ENCODE data around the gene CEP170B.
"Not testable (repeated sequence)": the region's sequence is repeated elsewhere in the genome, so short reads cannot be mapped to it uniquely, and the experiment has no call there.

CEP170B gene

DNA sequence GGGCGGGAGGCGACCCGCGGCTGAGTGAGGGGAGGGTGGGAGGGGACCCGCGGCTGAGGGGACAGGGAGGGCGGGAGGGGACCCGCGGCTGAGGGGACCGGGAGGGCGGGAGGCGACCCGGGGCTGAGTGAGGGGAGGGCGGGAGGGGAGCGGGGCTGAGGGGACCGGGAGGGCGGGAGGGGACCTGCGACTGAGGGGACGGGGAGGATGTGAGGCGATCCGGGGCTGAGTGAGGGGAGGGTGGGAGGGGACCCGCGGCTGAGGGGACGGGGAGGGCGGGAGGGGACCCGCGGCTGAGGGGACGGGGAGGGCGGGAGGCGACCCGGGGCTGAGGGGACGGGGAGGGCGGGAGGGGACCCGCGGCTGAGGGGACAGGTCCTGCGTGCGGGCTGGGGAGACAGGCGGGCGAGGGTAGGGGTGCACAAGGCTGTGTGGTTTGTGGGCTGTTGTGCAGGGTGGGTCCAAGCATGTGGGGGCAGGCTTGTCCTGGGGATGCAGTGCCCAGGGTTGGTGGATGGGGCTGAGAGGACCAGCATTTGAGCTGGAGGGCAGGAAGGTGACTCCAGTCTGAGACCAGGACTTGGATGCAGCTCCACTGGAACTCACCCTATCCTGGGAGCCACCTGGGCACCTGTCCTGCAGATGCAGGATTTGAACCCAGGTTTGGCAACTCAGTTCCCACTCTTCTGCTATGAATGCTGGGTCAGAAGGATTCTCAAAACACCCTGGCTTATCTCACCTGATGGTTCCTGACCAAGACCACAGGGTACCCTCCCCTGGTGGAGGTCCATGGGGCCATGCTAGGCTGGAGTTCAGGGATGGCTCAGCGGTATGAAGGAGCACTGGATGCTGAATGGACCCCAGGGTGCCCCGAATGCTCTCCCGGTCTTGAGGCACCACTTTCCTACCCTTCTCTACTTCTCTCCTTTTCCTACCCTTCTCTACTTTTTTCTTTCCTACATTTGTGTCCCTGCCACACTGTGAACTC lies 69.0 kb downstream of the CEP170B start:
- no peak for DNase-seq

DNA sequence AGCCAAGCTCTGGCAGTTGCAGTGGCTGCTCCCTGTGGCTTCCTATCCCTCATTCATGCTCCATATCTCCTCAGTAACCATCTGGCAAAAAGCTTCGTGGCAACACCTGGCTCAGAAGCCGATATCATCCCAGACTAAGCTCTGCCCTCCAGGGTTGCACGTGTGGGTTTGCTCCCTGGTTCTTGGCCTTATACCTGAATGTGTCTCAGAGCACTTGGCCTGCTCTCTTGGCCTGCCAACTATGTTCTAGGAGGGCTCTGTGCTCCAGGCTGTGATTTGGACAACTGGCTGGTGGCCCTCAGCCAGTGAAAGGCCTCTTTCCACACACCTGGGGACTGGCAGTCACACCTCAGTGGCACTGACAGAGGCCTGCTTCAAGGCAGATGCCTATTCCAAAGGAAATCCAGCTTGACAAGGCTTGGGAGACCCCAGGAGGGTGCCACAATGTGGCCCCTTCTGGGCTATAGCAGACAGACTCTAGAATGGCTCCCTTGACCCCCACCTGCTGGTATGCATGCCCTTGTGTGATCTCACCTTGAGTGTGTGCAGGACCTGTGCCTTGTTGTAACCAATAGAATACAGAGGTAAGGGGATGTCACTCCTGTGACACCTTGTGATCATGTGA lies 70.1 kb downstream of the CEP170B start:
- no peak for DNase-seq

GRCh38 chr14:104935955-104936354 lies 70.9 kb downstream of the CEP170B start:
- DNase-seq: no peak

DNA sequence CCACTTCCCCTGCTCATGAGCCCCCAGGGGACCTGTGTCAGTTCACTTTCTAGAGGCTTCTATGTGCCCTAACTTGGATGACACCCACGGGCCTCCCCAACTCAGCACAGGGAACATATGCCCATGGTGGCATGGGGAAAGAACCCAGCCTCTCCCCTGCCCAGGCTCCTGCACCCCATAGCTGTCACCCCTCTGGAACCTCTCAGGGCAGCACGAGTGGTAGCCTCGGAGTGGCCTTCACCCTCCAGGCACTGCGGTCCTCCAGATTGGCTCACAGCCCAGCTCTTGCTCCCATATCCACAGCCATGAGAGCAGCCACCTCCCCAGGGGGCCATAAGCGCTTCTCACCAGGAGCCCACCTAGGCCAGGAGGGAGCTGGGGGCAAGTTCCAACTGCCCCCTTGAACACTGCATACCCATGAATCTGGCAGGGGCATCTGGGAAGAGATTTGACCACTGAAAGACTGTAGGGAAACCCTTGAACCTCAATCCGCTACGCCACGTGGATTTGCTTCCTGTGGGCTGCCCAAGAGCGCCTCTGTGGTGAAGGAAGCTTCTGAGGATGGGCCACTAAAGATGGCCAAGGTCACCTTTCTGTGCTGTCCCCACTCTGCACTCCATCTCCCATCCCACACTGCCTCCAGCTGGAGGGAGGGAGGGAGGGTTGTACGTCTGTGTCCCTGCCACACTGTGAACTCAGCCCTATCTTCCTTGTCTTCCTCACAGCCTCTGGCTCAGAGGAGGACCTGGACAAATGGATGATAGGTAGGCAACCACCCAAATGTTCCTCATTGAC lies 71.5 kb downstream of the CEP170B start:
- no peak for DNase-seq

DNA sequence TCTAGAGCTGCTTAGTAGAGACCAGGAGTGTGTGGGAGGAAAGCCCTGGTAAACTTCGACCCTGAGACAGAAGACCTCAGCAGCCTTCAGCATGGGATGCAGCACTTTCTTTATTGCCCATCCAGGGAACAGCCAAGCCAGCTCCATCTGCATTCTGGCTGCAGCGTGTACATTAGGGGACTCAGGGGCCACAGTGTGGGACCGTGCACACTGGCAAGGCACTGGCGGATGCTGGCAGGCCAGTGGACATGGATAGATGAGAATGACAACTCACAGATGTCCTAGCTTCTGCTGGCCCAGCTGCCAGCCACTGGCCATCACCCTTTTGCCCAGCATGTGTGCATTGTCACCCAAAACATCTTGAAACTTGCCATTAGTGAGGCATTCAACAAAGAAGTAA lies 72.1 kb downstream of the CEP170B start:
- no peak for DNase-seq

- no peak for DNase-seq
These were observed 72.8 kb downstream of the CEP170B start for GRCh38 chr14:104937694-104938365.

DNA sequence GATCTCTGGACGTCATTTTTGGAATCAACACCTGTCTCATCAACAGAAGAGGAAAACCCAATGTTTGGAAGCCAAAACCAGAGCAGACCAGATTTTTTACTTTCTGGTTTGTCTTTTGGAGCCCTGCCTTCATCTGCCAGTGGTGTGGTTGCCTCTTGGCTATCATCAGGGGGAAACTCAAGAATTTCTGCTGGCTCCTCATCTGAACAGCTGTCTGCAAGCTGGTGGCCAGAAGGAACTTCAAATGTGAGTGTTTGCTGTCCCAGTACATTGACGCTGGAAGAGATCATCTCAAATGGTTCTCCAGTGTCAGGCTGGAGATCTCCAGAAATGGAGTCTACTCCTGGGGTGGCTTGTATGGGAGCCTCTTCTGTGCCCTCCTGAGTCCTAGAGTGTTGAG lies 73.4 kb downstream of the CEP170B start:
- no peak for DNase-seq

DNA sequence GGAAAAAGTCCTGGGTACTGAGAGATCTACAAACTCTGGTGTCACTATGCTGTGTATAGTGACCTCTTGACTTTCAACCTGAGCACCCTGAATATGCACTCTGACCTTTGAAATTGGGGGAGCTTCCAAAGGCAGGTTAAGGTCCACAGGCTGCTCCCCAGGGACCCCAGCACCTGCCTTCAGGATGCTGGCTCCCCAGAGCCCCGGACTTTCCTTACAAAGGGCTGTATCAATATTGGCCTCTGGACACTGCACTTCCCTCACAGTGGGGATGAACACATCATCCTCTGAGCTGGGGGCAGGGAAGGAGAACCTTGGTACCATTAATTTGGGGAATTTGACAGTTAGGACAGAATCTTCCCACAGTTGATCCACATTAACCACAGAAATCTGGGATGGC lies 73.9 kb downstream of the CEP170B start:
- DNase-seq: no peak

DNA sequence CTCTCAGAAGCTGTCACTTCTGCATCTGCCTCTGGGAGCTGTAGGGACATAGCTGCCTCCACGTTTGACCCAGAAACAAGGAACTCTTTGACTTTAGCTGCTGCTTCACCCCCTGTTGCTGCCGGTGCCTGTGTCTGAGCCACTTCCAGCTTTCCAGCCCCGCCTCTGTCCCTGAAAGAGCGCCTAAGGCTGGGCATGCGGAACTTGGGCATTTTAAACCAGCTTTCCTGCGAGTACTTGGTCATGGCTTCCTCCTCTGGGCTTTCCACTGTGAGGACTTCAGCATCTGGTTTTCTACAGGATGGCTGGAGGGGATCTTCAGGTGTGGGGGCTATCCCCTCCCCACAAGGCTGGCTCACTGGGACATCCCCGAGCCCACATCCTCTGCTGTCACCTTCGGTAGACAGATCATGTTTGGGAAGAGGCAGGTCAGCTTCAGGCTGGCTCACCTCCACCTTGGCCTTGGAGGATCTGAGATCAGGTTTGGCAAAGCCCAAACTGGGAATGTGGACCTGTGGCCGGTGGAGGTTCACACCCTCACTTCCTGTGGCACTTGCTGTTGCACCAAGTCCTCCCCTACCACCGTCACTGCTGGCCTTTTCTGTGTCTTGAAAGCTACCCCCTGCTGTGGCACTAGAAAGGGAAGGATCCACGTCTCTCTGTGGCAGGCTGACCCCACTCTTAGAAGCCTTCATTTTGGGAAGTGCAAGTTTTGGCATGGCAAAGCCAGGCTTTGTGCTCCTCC lies 74.8 kb downstream of the CEP170B start:
- DNase-seq: no peak

GRCh38 chr14:104940526-104941150 lies 75.6 kb downstream of the CEP170B start:
- no peak for DNase-seq

- no peak for DNase-seq
These were observed 76.7 kb downstream of the CEP170B start for GRCh38 chr14:104941508-104942365.

- no peak for DNase-seq
These were observed 77.5 kb downstream of the CEP170B start for GRCh38 chr14:104942586-104942985.

GRCh38 chr14:104943216-104944015 lies 78.3 kb downstream of the CEP170B start:
- DNase-seq: not testable (repeated sequence)

- DNase-seq: not testable (repeated sequence)
These were observed 78.9 kb downstream of the CEP170B start for GRCh38 chr14:104944016-104944308.

DNA sequence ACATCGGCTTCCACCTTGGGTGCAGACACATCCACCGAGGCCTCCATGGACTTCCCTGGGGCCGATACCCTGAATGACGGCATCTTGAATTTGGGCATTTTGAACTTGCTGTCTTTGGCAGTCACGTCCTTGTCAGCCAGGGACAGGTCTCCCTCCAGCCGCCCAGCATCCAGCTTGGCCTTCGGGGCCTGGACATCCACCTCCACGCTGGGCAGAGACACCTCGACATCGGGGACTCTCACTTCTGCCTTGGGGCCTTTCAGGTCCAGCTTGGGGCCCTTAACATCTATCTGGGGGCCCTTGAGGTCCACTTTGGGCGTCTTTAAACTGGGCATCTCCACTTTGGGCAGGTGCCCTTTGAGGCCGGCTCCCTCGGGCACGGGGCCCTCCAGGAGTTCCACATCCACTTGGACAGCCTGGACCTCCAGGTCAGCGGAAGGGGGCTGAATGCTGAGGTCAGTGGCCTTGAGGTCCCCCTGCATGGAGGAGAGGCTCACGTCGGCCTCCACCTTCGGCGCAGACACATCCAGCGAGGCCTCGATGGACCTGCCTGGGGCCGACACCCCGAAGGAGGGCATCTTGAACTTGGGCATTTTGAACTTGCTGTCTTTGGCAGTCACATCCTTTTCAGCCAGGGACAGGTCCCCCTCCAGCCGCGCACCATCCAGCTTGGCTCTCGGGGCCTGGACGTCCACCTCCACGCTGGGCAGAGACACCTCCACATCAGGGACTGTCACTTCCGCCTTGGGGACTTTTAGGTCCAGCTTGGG lies 79.6 kb downstream of the CEP170B start:
- not testable (repeated sequence) for DNase-seq

DNA sequence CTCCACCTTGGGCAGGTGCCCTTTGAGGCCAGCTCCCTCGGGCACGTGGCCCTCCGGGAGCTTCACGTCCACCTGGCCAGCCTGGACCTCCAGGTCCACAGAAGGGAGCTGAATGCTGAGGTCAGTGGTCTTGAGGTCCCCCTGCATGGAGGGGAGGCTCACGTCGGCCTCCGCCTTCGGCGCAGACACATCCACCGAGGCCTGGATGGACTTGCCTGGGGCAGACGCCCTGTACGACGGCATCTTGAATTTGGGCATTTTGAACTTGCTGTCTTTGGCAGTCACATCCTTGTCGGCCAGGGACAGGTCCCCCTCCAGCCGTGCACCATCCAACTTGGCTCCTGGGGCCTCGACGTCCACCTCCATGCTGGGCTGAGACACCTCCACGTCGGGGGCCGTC lies 80.2 kb downstream of the CEP170B start:
- not testable (repeated sequence) for DNase-seq

Data from NCI-H1092 (cell line).